SK-N-MC (cell line): Measurements from ENCODE around the gene FILIP1L.
"Not testable (repeated sequence)": the region's sequence is repeated elsewhere in the genome, so short reads cannot be mapped to it uniquely, and the experiment has no call there.

Source experiments
- DNase-seq: peaks from one replicate; pipeline ENCODE4 v3.0.0-alpha.2; 2011; ENCODE audit warnings: low read depth, low spot score
- H3K27ac ChIP-seq: fragments of 200-600 bp; sonication (generic); 2 replicates; pipeline ENCODE4 v1.5.1; 2016; ENCODE audit warnings: mixed run types
- H3K36me3 ChIP-seq: fragments of 200-600 bp; sonication (generic); 2 replicates; pipeline ENCODE4 v1.6.1; 2017; ENCODE audit warnings: antibody characterized with exemption, low read length, mixed read lengths; ENCODE audit not compliant: insufficient read depth
- H3K4me3 ChIP-seq: fragments of 200-600 bp; sonication (generic); 2 replicates; pipeline ENCODE4 v1.5.1; 2016
- H3K9ac ChIP-seq: fragments of 200-600 bp; sonication (generic); 2 replicates; pipeline ENCODE4 v1.8.0; 2017; ENCODE audit warnings: mixed run types, mixed read lengths; ENCODE audit not compliant: insufficient read length
- H3K9me3 ChIP-seq: fragments of 200-600 bp; sonication (generic); 2 replicates; pipeline ENCODE4 v1.6.1; 2017; ENCODE audit warnings: low read depth, mild to moderate bottlenecking, antibody characterized with exemption, low read length, moderate library complexity, mixed read lengths
- EZH2 ChIP-seq: fragments of 200-600 bp; sonication (generic); IDR thresholded peaks from one replicate; pipeline ENCODE4 v1.6.1; 2017; ENCODE audit warnings: antibody characterized with exemption
- FOXP2 ChIP-seq: optimal IDR thresholded peaks from 2 replicates; pipeline ENCODE3; 2011; ENCODE audit warnings: mild to moderate bottlenecking, moderate library complexity; ENCODE audit not compliant: insufficient read depth; ENCODE audit errors: extremely low read length, control extremely low read depth
- POLR2AphosphoS5 ChIP-seq: IDR thresholded peaks from 2 replicates; pipeline ENCODE4 v1.6.1; 2012; ENCODE audit warnings: mild to moderate bottlenecking, low read depth, low read length, borderline replicate concordance

The FILIP1L gene

DNA sequence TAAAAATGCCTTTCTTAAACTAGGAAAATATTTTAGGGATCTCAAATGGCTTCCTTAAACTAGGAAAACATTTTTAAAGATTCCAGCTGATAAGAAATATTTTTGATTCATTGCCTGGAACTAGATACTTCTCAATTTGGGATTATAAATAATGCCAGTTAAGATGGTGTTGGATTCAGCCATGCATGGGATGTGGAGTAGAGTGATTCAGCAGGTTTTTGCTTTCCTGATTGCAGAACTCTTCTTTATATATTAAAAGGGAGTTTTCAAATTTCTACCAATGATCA is 15.6 kb downstream of the FILIP1L start:
- TF ChIP-seq EZH2 (no peak), FOXP2 (no peak), POLR2AphosphoS5 (no peak)

DNA sequence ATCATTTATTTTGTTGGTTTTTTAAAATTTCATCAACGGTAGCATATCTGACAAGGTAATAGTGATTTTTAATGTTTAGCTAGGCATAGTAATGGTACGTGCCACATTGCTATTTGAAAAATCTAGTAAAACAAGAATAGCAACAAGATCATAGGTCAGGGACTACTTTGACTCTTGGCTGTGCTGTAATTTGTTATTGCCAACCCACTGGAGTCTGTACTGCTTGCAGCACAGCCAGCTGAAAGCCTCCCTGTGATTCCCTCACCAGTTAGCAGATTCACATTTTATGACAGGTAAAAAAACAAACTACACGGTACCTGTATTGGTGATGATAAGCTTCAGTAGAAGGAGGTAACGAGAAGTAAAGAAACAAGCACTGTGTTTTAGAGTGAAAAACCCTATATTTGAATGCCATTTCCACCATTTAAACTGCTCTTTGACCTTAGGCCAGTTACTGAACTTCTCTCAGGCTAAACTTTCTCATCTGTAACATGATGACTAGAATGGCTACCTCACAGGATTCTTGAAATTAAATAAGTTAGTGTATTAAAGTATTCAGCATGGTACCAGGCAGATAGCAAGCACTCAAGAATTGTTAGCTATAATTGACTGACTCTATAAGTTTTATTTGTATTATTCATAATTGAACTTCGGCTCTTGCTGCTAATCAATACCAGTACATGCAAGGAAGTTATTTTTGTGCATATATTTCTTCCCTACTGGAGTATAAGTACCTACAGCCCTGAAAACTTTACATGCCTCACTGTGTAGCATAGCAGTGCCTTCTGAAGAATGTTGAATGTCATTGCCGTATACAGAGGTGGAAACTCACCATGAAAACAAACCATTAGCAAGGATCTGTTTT is 16.1 kb downstream of the FILIP1L start:
- no peak for DNase-seq
- H3K9ac ChIP-seq = no peak overlapping the region
- no peaks in the 10 kb centered on the region for H3K36me3 ChIP-seq
- TF ChIP-seq FOXP2 (no peak), POLR2AphosphoS5 (no peak), EZH2 (no peak)
- H3K27ac ChIP-seq = no peak overlapping the region
- H3K4me3 ChIP-seq = no peak overlapping the region
- no peaks in the 10 kb centered on the region for H3K9me3 ChIP-seq

More for the DNA sequence above, 15.6 kb downstream of the FILIP1L start:
- no peak for DNase-seq
- Histone ChIP-seq H3K27ac (no peak overlapping the region), H3K9ac (no peak overlapping the region), H3K4me3 (no peak overlapping the region), H3K9me3 (no peaks in the 10 kb centered on the region), H3K36me3 (no peaks in the 10 kb centered on the region)

DNA sequence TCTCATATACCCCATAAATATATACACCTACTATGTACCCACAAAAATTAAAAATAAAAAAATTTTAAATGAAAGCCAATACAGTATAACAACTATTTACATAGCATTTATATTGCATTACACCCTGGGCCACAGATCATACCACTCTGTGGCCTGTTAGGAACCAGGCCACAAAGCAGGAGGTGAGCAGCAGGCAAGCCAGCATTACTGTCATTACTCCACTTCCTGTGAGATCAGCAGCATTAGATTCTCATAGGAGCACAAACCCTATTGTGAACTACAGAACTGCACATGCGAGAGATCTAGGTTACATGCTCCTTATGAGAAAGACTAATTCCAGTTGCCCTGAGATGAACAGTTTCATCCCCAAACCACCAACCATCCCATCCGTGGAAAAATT is 17.4 kb downstream of the FILIP1L start:
- H3K9me3 ChIP-seq = no peaks in the 10 kb centered on the region
- H3K27ac ChIP-seq = no peak overlapping the region
- H3K4me3 ChIP-seq = no peak overlapping the region
- no peaks in the 10 kb centered on the region for H3K36me3 ChIP-seq
- DNase-seq = no peak
- TF ChIP-seq POLR2AphosphoS5 (no peak), FOXP2 (no peak), EZH2 (no peak)
- no peak overlapping the region for H3K9ac ChIP-seq

DNA sequence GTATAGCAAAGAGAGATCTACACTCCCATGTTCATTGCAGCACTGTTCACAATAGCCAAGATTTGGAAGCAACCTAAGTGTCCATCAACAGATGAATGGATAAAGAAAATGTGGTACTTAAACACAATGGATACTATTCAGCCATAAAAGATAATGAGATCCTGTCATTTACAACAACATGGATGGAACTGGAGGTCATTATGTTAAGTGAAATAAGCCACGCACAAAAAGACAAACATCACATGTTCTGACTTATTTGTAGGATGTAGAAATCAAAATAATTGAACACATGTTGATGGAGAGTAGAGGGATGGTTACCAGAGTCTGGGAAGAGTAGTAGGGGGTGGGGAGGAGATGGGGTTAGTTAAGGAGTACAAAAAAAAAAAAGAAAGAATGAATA is 18.0 kb downstream of the FILIP1L start:
- H3K9me3 ChIP-seq, H3K27ac ChIP-seq, H3K9ac ChIP-seq, H3K4me3 ChIP-seq, DNase-seq, H3K36me3 ChIP-seq: not testable (repeated sequence)

DNA sequence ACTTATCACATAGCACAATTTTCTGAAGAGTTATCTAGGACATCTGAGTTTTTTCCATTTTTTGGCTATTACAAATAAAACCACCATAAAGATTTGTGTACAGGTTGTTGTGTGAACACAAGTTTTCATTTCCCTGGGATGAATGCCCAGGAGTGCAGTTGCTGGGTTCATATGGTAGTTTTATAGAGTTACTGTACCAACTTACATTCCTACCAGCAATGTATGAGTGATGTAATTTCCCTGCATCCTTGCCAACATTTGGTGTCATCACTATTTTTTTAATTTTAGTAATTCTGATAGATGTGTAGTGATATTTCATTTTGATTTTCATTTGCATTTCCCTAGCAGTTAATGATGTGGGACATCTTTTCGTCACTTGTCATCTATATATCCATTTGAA is 20.5 kb downstream of the FILIP1L start:
- Histone ChIP-seq H3K4me3 (no peak overlapping the region), H3K36me3 (no peaks in the 10 kb centered on the region), H3K9me3 (no peaks in the 10 kb centered on the region), H3K9ac (no peak overlapping the region), H3K27ac (no peak overlapping the region)
- DNase-seq = no peak
- TF ChIP-seq FOXP2 (no peak), POLR2AphosphoS5 (no peak), EZH2 (no peak)

DNA sequence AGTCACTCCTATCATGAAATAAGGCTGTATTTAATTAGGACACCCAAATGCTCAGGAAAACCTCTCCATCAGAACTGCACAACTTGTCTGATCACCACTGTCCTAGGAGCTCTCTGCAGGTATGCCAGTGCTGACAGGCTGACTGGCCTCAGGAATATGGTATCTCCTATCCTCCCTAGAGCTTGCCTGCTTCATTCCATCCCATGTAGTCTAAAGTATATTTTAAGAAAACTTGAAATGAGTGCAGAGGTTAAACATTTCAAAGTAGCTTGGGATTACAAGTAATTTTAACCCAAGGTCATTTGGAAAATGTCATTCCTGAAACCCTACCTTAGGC is 23.7 kb downstream of the FILIP1L start:
- no peak for DNase-seq

DNA sequence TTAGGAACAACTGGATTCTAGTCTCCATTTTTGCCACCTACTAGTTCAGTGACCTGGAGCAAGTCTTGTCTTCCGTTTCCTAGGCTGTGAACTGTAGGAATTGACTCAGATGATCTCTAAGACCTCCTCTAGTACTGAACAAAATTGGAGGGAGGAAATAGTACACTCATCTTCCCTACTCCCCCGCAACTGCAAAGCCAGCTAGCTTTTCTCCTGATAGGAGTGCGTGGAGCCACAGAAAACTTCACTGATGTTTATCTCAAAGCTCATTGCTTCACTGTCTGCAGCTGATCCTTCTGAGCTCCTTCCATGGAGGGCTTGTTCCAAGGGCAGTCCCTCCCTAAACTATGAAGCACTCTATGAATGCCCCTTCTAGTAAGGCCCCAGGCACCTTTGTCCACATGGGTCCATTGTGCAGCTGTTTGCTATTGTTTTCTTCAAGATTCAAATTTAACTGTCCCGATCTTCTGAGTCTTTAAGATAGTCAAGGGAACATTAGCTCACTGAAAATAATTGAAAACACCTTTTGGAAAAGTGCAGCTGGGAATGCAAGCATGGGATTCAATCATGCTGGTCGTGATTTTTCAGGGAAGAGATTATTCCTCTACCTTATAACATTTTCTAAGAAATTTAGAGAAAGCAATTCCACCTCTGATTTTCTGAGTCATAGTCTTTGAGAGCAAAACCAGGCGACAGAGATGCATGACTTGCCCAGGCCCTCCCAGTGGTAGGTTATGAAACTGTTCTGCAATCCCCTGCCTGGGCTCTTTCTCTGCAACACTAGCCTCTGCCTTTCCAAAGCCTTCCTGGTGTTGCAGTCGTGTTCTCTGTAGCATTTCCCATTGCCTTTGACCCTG is 24.3 kb downstream of the FILIP1L start:
- Histone ChIP-seq H3K9me3 (no peaks in the 10 kb centered on the region), H3K4me3 (no peak overlapping the region), H3K27ac (no peak overlapping the region), H3K9ac (no peak overlapping the region), H3K36me3 (no peaks in the 10 kb centered on the region)
- DNase-seq = no peak
- no peak for TF ChIP-seq EZH2

More for the DNA sequence above, 23.7 kb downstream of the FILIP1L start:
- Histone ChIP-seq H3K9me3 (no peaks in the 10 kb centered on the region), H3K27ac (no peak overlapping the region), H3K9ac (no peak overlapping the region), H3K36me3 (no peaks in the 10 kb centered on the region), H3K4me3 (no peak overlapping the region)
- TF ChIP-seq FOXP2 = no peak
- TF ChIP-seq EZH2 = no peak
- no peak for TF ChIP-seq POLR2AphosphoS5

DNA sequence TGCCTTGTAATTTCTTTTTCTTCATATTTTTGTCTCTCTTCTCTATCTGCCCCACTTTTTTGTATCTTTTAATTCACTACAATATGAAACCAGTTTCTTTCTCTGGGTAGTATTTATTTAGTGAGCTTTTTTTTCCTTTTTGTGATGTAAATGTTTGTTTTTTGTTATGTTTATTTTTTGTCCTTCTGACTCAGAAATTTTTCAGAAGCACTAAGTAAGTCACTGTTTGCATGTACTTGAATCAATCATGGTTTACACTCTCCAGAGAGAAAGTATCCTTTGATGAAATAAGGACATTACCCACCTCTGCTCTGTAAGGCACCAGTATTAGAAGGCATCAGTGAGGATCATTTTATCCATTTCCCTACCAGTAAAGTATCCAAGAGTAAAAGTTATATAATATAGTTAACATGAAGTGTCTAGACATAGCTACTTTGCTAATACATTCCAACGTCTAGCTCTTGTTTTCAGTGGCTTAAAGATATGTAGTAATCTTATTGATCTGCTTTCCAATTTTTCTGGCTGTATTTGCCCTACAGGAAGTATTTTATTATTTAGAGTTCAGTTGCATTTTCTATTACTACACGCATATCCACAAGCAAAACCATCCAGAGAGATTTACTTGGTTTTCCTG is 25.4 kb downstream of the FILIP1L start:
- Histone ChIP-seq H3K4me3 (no peak overlapping the region), H3K9me3 (no peaks in the 10 kb centered on the region)
- TF ChIP-seq FOXP2 (no peak), EZH2 (no peak), POLR2AphosphoS5 (no peak)

More for the DNA sequence above, 25.4 kb downstream of the FILIP1L start:
- H3K9ac ChIP-seq = no peak overlapping the region
- no peak overlapping the region for H3K27ac ChIP-seq
- no peak for DNase-seq
- no peaks in the 10 kb centered on the region for H3K36me3 ChIP-seq
